ENCODE data around the gene PLEKHH2. TPM values are rescaled to one million over a fixed set of nuclear protein-coding genes. Genes with fewer than 3 reads are reported as not detected.
"Not testable (repeated sequence)": the region's sequence is repeated elsewhere in the genome, so short reads cannot be mapped to it uniquely, and the experiment has no call there.

PLEKHH2 gene
- total and polyA plus RNA-seq, 5 donors, result 3.2 to 5.9 (median 3.9) TPM

GRCh38 chr2:43698140-43698539 lies 61.1 kb downstream of the PLEKHH2 start:
- H3K9me3 ChIP-seq (ENCODE audit: control insufficient read depth, low read length); intact Hi-C loops (cut with DNase I); H3K4me1 ChIP-seq (ENCODE audit: control insufficient read depth, insufficient read depth, low read length); H3K27ac ChIP-seq (ENCODE audit: low read length); H3K27me3 ChIP-seq (ENCODE audit: control insufficient read depth, insufficient read depth); H3K4me3 ChIP-seq (ENCODE audit: low read length); ATAC-seq; DNase-seq: not testable (repeated sequence)
- WGBS, result 91% methylated on average over 6 of the region's 6 CpGs

DNA sequence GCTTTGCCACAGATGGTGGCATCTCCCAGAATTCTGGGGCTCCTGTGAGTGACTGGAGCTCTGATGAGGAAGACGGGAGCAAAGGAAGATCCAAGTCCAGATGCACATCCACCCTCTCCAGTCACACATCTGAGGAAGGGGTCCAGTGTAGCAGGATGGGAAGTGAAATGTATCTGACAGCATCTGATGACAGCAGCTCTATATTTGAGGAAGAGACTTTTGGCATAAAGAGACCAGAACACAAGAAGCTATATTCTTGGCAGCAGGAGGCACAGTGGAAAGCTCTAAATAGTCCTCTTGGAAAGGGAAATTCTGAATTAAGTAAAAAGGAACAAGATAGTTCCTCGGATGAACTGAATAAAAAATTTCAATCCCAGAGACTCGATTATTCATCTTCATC lies 62.7 kb downstream of the PLEKHH2 start:
- Histone ChIP-seq H3K27ac (ENCODE audit: low read length) (peak overlapping the region; percentile 24), H3K9me3 (ENCODE audit: control insufficient read depth, low read length) (no peaks in the 10 kb centered on the region), H3K4me1 (ENCODE audit: control insufficient read depth, insufficient read depth, low read length) (no peaks in the 10 kb centered on the region), H3K4me3 (ENCODE audit: low read length) (no peak overlapping the region), H3K27me3 (ENCODE audit: control insufficient read depth, insufficient read depth) (no peaks in the 10 kb centered on the region)
- intact Hi-C loops (cut with DNase I), result no loop called here
- 55% methylated on average over 3 of the region's 3 CpGs for WGBS
- DNase-seq (no peak), ATAC-seq (no peak)

DNA sequence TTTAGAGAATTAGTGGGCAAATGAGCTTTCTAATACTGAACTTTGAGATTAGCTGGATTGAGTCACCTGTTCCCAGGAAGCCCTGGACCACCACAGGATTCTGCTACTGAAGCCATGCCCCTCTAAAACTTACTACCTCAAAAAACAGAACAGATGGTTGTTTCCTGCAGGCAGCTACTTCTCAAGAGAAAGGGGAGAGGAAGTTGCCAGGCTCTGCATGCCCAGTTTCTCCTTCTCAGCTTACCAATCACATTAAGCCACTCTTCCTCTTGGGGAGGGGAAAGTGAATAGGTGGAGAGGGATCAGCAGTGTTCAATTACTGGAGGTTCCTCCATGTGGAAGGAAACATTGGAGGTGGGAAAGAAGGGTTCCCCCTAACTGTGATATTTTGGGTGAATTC lies 64.1 kb downstream of the PLEKHH2 start:
- ATAC-seq, result no peak
- Histone ChIP-seq H3K27me3 (ENCODE audit: control insufficient read depth, insufficient read depth) (no peaks in the 10 kb centered on the region), H3K27ac (ENCODE audit: low read length) (no peak overlapping the region), H3K9me3 (ENCODE audit: control insufficient read depth, low read length) (no peaks in the 10 kb centered on the region), H3K4me1 (ENCODE audit: control insufficient read depth, insufficient read depth, low read length) (no peaks in the 10 kb centered on the region), H3K4me3 (ENCODE audit: low read length) (no peak overlapping the region)
- no peak for DNase-seq
- intact Hi-C loops (cut with DNase I), result no loop called here

- 41% methylated on average over 7 of the region's 7 CpGs for WGBS
These were observed 70.4 kb downstream of the PLEKHH2 start for GRCh38 chr2:43707255-43708015.

DNA sequence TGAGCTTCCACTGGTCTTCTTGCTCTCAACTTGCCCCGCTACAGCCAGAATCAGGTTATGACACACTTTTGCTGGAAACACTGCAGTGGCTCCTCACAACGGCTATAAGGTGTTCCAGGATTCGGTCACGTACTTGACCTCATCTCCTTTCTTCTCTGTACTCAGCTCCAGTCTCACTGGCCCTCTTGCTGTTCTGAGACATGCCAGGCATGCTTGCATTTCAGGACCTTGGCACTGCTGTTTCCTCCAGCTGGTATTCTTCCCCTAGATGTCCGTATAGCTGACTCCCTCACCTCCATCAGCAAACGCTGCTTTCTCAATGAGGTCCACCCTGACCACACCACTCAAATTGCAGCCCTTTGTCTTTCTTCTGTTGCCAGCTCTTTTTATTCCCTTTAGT lies 71.1 kb downstream of the PLEKHH2 start:
- H3K27ac ChIP-seq (ENCODE audit: low read length), result no peak overlapping the region
- H3K4me3 ChIP-seq (ENCODE audit: low read length), result no peak overlapping the region
- H3K4me1 ChIP-seq (ENCODE audit: control insufficient read depth, insufficient read depth, low read length), result no peaks in the 10 kb centered on the region
- H3K9me3 ChIP-seq (ENCODE audit: control insufficient read depth, low read length), result no peaks in the 10 kb centered on the region
- no peaks in the 10 kb centered on the region for H3K27me3 ChIP-seq (ENCODE audit: control insufficient read depth, insufficient read depth)
- DNase-seq, result no peak
- intact Hi-C loops (cut with DNase I), result no loop called here
- no peak for ATAC-seq
- 79% methylated on average over 6 of the region's 6 CpGs for WGBS

More at GRCh38 chr2:43707255-43708015, 70.4 kb downstream of the PLEKHH2 start:
- Histone ChIP-seq H3K27me3 (ENCODE audit: control insufficient read depth, insufficient read depth) (no peaks in the 10 kb centered on the region), H3K27ac (ENCODE audit: low read length) (no peak overlapping the region), H3K4me3 (ENCODE audit: low read length) (no peak overlapping the region), H3K4me1 (ENCODE audit: control insufficient read depth, insufficient read depth, low read length) (no peaks in the 10 kb centered on the region), H3K9me3 (ENCODE audit: control insufficient read depth, low read length) (no peaks in the 10 kb centered on the region)
- ATAC-seq (peak; percentile 88 to 98), DNase-seq (peak; percentile 75 to 84 (median 78))
- intact Hi-C loops (cut with DNase I), result no loop called here

DNA sequence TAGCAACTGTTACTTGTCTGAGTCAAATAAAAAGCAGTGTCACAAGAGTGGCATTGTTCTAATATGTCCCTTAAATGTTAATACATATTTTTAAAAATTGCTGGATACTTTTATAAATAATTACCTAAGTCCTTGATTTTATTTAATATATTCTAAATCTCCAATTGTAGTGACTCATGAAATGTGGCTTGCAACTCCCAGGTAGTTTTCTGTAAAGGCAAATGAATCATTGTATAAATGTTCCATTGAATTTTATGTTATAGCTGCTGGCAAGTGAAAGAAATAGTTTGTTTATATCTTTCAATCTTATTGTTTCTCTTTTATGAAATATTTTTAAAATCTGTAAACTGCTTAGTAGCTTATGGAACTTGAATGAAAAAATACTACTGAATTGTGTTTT lies 71.8 kb downstream of the PLEKHH2 start:
- H3K4me1 ChIP-seq (ENCODE audit: control insufficient read depth, insufficient read depth, low read length), result no peaks in the 10 kb centered on the region
- no peak overlapping the region for H3K4me3 ChIP-seq (ENCODE audit: low read length)
- no peaks in the 10 kb centered on the region for H3K27me3 ChIP-seq (ENCODE audit: control insufficient read depth, insufficient read depth)
- no peak overlapping the region for H3K27ac ChIP-seq (ENCODE audit: low read length)
- intact Hi-C loops (cut with DNase I), result no loop called here
- H3K9me3 ChIP-seq (ENCODE audit: control insufficient read depth, low read length), result no peaks in the 10 kb centered on the region
- no peak for DNase-seq
- ATAC-seq, result no peak

DNA sequence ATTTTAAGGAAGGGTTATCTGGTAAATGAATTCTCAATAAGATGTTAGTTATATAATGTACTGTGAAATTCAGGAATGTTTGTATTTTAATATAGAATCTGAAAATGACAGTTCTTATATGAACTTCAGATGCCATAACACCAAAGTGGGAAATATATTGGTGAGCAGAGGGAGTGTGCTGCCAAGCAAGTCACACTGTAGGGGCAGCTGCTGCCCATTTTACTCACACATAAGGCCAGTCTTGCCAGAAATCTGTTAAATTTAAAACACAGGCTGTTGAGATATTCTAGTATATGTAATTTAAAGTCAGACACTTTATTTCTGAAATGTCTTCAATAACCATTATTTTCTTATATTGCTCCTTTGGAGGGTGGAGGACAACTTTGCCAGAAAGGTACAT lies 73.8 kb downstream of the PLEKHH2 start:
- Histone ChIP-seq H3K4me1 (ENCODE audit: control insufficient read depth, insufficient read depth, low read length) (no peaks in the 10 kb centered on the region), H3K4me3 (ENCODE audit: low read length) (no peak overlapping the region), H3K9me3 (ENCODE audit: control insufficient read depth, low read length) (no peaks in the 10 kb centered on the region), H3K27ac (ENCODE audit: low read length) (no peak overlapping the region), H3K27me3 (ENCODE audit: control insufficient read depth, insufficient read depth) (no peaks in the 10 kb centered on the region)
- no peak for ATAC-seq
- no peak for DNase-seq
- intact Hi-C loops (cut with DNase I), result no loop called here

GRCh38 chr2:43714164-43714563 lies 77.1 kb downstream of the PLEKHH2 start:
- intact Hi-C loops (cut with DNase I), result no loop called here
- ATAC-seq (no peak), DNase-seq (no peak)
- 43% methylated on average over 2 of the region's 2 CpGs for WGBS
- no peaks in the 10 kb centered on the region for H3K9me3 ChIP-seq (ENCODE audit: control insufficient read depth, low read length)
- H3K4me3 ChIP-seq (ENCODE audit: low read length), result no peak overlapping the region
- H3K27me3 ChIP-seq (ENCODE audit: control insufficient read depth, insufficient read depth), result no peaks in the 10 kb centered on the region
- no peak overlapping the region for H3K27ac ChIP-seq (ENCODE audit: low read length)
- H3K4me1 ChIP-seq (ENCODE audit: control insufficient read depth, insufficient read depth, low read length), result no peaks in the 10 kb centered on the region

DNA sequence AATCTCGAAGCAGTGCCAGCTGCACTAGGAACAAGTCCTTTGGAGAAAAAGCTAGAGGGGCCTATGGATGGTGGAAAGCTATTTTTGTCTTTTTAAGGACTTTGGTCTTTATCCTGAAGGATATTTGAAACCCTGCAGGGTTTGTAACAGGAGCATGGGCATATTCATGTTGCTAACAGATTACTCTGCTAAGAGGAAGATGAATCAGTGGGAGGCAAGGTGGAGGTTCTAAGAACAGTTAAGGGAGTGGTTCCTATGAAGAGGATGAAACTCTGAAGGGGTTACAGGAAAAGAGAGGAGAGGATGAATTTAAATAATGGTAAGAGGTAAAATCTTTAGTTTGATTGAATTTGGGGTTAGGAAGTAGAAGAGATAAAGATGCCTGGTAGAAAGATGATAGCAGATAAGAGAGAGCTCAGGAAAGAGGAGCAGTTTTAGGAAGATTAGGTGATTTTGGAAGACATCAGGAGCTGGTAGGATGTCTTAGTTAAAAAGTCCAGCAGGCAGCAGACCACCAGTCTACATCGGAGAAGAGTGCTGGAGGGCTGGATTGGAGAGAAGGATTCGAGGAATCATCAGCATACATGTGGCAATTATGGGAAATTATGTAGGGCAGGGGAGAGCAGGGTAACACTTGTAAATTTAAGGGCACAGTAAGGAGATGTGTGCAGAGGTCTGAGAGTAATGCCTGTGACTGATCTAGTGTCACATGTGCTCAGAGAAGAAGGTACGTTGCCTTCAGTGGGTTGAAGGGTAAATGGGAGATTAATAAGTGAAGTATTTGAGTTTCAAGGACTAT lies 78.4 kb downstream of the PLEKHH2 start:
- intact Hi-C loops (cut with DNase I), result no loop called here
- no peak for ATAC-seq
- 87% methylated on average over 4 of the region's 4 CpGs for WGBS

GRCh38 chr2:43717322-43717721 lies 80.3 kb downstream of the PLEKHH2 start:
- Histone ChIP-seq H3K9me3 (ENCODE audit: control insufficient read depth, low read length) (no peaks in the 10 kb centered on the region), H3K4me1 (ENCODE audit: control insufficient read depth, insufficient read depth, low read length) (no peaks in the 10 kb centered on the region), H3K4me3 (ENCODE audit: low read length) (no peak overlapping the region), H3K27me3 (ENCODE audit: control insufficient read depth, insufficient read depth) (no peaks in the 10 kb centered on the region), H3K27ac (ENCODE audit: low read length) (no peak overlapping the region)
- DNase-seq (no peak), ATAC-seq (no peak)
- intact Hi-C loops (cut with DNase I), result no loop called here

More for the DNA sequence above, 78.4 kb downstream of the PLEKHH2 start:
- Histone ChIP-seq H3K4me1 (ENCODE audit: control insufficient read depth, insufficient read depth, low read length) (no peaks in the 10 kb centered on the region), H3K9me3 (ENCODE audit: control insufficient read depth, low read length) (no peaks in the 10 kb centered on the region), H3K27ac (ENCODE audit: low read length) (no peak overlapping the region), H3K27me3 (ENCODE audit: control insufficient read depth, insufficient read depth) (no peaks in the 10 kb centered on the region), H3K4me3 (ENCODE audit: low read length) (no peak overlapping the region)
- no peak for DNase-seq

DNA sequence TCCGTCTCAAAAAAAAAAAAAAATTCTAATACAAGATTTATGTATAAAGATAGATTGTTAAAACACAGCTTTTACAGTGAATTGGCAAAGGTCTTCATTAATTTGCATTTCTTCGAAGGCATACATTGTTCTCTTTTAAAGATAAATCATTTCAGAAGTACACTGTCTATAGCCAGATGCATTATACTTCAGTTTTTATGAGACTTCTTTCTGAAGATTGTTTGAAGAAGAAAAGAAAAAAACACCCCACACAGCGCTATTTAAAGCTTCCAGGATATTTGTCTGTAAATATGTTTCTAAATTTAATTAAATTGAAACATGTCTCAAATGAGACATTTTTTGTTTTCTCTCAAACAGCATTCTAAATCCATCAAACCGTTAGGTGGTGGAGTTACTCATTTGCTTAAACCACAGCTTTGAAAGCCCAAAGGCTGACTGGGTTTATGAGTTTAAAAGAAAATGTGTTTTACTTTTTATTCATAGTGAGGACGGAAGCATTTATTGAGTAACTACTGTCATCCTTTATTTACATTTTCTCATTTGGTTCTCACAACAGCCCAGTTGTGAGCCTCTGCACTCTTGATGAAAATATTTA lies 81.6 kb downstream of the PLEKHH2 start:
- Histone ChIP-seq H3K9me3 (ENCODE audit: control insufficient read depth, low read length) (no peaks in the 10 kb centered on the region), H3K27ac (ENCODE audit: low read length) (no peak overlapping the region), H3K27me3 (ENCODE audit: control insufficient read depth, insufficient read depth) (no peaks in the 10 kb centered on the region), H3K4me1 (ENCODE audit: control insufficient read depth, insufficient read depth, low read length) (no peaks in the 10 kb centered on the region), H3K4me3 (ENCODE audit: low read length) (no peak overlapping the region)
- 87% methylated on average over 5 of the region's 5 CpGs for WGBS
- DNase-seq (no peak), ATAC-seq (no peak)
- intact Hi-C loops (cut with DNase I), result no loop called here
